ENCODE results near the gene IL17C. TPM values are rescaled to one million over a fixed set of nuclear protein-coding genes. Genes with fewer than 3 reads are reported as not detected.

The IL17C gene
- total and polyA plus RNA-seq, 2 donors (not counting 1 experiment from before 2014, with no cell fraction given), result 1.3 to 1.5 TPM

- Histone ChIP-seq H3K4me2 (replicated peaks; ENCODE audit: low read depth, low read length, poor library complexity, severe bottlenecking) (no peak overlapping the region), H3K9ac (ENCODE audit: low read length) (no peak overlapping the region), H3K9me3 (ENCODE audit: control extremely low read depth in 1 of 3, control insufficient read depth in 2 of 3, insufficient read depth in 1 of 3, low read length in 2 of 3) (no peaks in the 10 kb centered on the region), H2AFZ (ENCODE audit: insufficient read depth, low read depth, low read length, poor library complexity, severe bottlenecking) (no peak overlapping the region), H3K4me1 (ENCODE audit: control insufficient read depth in 2 of 2, insufficient read depth in 2 of 2, low read length in 2 of 2) (peaks cover 5 to 7% of the 10 kb centered on the region in 2 donors), H3K4me3 (ENCODE audit: control extremely low read depth in 1 of 5, extremely low read depth in 1 of 5, insufficient read depth in 1 of 5, low read depth in 2 of 5, low read length in 4 of 5) (no peak overlapping the region), H3K79me2 (ENCODE audit: control insufficient read depth, insufficient read depth, low read length) (no peaks in the 10 kb centered on the region), H3K27me3 (replicated peaks in 1 of 4; ENCODE audit: control extremely low read depth in 1 of 4, control insufficient read depth in 3 of 4, insufficient read depth in 4 of 4, low read length in 3 of 4) (no peaks in the 10 kb centered on the region), H3K27ac (ENCODE audit: low read length in 2 of 2) (no peak overlapping the region), H3K36me3 (replicated peaks in 1 of 2; ENCODE audit: control extremely low read depth in 1 of 2, control insufficient read depth in 1 of 2, extremely low read depth in 1 of 2, insufficient read depth in 2 of 2, low read length in 1 of 2) (peaks cover 0 to 74% of the 10 kb centered on the region in 2 experiments), H4K20me1 (ENCODE audit: control insufficient read depth, insufficient read depth, low read length, poor library complexity, severe bottlenecking) (peaks cover 8% of the 10 kb centered on the region)
- POLR2A ChIA-PET, result no interaction called here
- CTCF ChIA-PET, result no interaction called here
- intact Hi-C loops (cut with micrococcal nuclease), result no loop called here
- no peak for TF ChIP-seq EZH2 (IDR thresholded peaks at IDR 0.05; ENCODE audit: borderline replicate concordance, insufficient read depth, low read depth, low read length, poor library complexity, severe bottlenecking)
- TF ChIP-seq CTCF (IDR thresholded peaks at IDR 0.05), result no peak
- Mint-ChIP-seq H3K9me3 (ENCODE audit: insufficient read depth) (no peaks in the 10 kb centered on the region), H3K4me3 (no peak overlapping the region), H3K27ac (no peak overlapping the region), H3K27me3 (no peaks in the 10 kb centered on the region), H3K4me1 (peaks cover 9% of the 10 kb centered on the region)
- WGBS (ENCODE audit: insufficient coverage), result 90% methylated on average over 12 of the region's 12 CpGs
- DNase-seq, result peak; percentile 34
- ATAC-seq (ENCODE audit: low read depth), result no peak
Observed at GRCh38 chr16:88628512-88628974, 9.8 kb upstream of the IL17C start.

- POLR2A ChIA-PET, result interaction anchor here (0.6 kb wide), 2 partner anchors 49 to 175 kb away, joined by 5 to 7 read pairs; no protein-coding TSS in a partner anchor
- Mint-ChIP-seq H3K4me1 (peaks cover 17% of the 10 kb centered on the region), H3K9me3 (ENCODE audit: insufficient read depth) (no peaks in the 10 kb centered on the region), H3K4me3 (no peak overlapping the region), H3K27ac (no peak overlapping the region), H3K27me3 (no peaks in the 10 kb centered on the region)
- H2AFZ ChIP-seq (ENCODE audit: insufficient read depth, low read depth, low read length, poor library complexity, severe bottlenecking), result no peak overlapping the region
- TF ChIP-seq CTCF (IDR thresholded peaks at IDR 0.05) (no peak), EZH2 (IDR thresholded peaks at IDR 0.05; ENCODE audit: borderline replicate concordance, insufficient read depth, low read depth, low read length, poor library complexity, severe bottlenecking) (no peak)
- DNase-seq, result no peak
- H3K4me3 ChIP-seq (ENCODE audit: control extremely low read depth in 1 of 5, extremely low read depth in 1 of 5, insufficient read depth in 1 of 5, low read depth in 2 of 5, low read length in 4 of 5), result no peak overlapping the region
- CTCF ChIA-PET, result no interaction called here
- no peak overlapping the region for H3K9ac ChIP-seq (ENCODE audit: low read length)
- intact Hi-C loops (cut with micrococcal nuclease), result loop anchor here (5.0 to 10.0 kb wide), 2 partner anchors 155 to 178 kb away; partner anchors contain the start of genes PIEZO1 and ZFPM1
- peaks cover under 1% of the 10 kb centered on the region for H4K20me1 ChIP-seq (ENCODE audit: control insufficient read depth, insufficient read depth, low read length, poor library complexity, severe bottlenecking)
- H3K27ac ChIP-seq (ENCODE audit: low read length in 2 of 2), result no peak overlapping the region
- H3K36me3 ChIP-seq (replicated peaks in 1 of 2; ENCODE audit: control extremely low read depth in 1 of 2, control insufficient read depth in 1 of 2, extremely low read depth in 1 of 2, insufficient read depth in 2 of 2, low read length in 1 of 2), result peaks cover 0 to 61% of the 10 kb centered on the region in 2 experiments
- no peak overlapping the region for H3K4me2 ChIP-seq (replicated peaks; ENCODE audit: low read depth, low read length, poor library complexity, severe bottlenecking)
- no peaks in the 10 kb centered on the region for H3K9me3 ChIP-seq (ENCODE audit: control extremely low read depth in 1 of 3, control insufficient read depth in 2 of 3, insufficient read depth in 1 of 3, low read length in 2 of 3)
- no peaks in the 10 kb centered on the region for H3K27me3 ChIP-seq (replicated peaks in 1 of 4; ENCODE audit: control extremely low read depth in 1 of 4, control insufficient read depth in 3 of 4, insufficient read depth in 4 of 4, low read length in 3 of 4)
- peaks cover 9 to 20% of the 10 kb centered on the region in 2 donors for H3K4me1 ChIP-seq (ENCODE audit: control insufficient read depth in 2 of 2, insufficient read depth in 2 of 2, low read length in 2 of 2)
- no peak for ATAC-seq (ENCODE audit: low read depth)
- H3K79me2 ChIP-seq (ENCODE audit: control insufficient read depth, insufficient read depth, low read length), result no peaks in the 10 kb centered on the region
- WGBS (ENCODE audit: insufficient coverage), result 94% methylated on average over 8 of the region's 9 CpGs
Observed at GRCh38 chr16:88629835-88630234, 8.5 kb upstream of the IL17C start.

All from B cell (primary cell).